Measurements from ENCODE around the gene TSG101.

TSG101 gene, protein sequence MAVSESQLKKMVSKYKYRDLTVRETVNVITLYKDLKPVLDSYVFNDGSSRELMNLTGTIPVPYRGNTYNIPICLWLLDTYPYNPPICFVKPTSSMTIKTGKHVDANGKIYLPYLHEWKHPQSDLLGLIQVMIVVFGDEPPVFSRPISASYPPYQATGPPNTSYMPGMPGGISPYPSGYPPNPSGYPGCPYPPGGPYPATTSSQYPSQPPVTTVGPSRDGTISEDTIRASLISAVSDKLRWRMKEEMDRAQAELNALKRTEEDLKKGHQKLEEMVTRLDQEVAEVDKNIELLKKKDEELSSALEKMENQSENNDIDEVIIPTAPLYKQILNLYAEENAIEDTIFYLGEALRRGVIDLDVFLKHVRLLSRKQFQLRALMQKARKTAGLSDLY

DNA sequence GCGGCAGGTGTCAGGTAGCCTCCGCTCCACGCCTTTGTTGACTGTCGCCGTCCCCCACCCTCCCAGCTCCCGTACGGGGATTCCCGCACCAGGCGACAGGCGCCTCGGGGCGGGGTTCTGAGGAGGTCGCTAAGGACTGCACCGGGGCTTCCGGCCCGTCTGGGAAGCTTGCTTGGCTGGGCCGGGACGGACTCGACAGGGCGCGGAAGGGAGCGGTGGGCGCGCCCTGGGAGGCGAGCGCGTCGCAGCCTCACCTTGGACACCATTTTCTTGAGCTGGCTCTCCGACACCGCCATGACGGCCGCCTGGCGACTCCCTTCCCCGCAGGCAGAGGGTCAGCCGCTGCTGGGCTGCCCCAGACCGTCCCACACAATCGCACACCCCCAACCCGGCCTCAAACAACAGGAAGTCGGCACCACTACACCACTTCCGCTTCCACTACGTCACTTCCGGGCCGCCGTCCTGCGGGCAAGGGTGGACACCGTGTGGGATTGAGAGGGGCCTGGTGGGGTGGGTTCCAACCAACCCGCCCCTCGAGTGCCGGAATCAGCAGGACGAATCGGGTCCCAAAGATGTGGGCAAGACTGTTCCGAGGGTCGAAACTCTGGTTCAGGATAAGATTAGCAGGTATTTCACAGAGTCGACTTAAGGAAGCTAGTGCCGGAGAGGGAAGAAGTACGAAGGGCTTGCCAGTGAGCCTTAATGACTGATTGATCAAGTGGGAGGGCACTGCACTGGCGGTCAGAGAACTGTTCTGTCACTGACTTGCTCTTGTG is at the start of gene TSG101:
TSS of gene TSG101 (minus strand) at position 422 of the 776 bp plus-strand sequence. CDS start at position 296, 126 bp downstream.
- in situ Hi-C loops (cut with MboI; ENCODE audit: low sequenced_read_pairs), result no loop called here

DNA sequence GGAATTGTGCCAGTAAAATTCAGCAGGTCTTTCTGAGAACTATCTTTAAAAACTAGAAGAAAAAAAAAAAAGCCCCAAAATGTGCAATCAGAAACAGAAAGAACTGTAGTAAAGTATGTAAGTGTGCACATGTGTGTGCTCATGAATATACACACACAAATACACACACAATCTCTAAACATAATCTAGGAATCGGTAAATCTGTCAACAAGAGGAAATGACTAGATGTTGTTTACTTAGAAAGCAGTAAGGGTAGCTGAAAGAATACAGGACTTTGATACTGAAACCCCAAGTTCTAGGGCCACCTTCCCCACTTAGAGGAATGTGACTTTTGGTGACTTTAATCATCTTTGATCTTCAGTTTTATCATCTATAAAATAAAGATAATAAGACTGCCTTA is 48.6 kb upstream of the TSG101 start:
- in situ Hi-C loops (cut with MboI; ENCODE audit: low sequenced_read_pairs), result no loop called here

DNA sequence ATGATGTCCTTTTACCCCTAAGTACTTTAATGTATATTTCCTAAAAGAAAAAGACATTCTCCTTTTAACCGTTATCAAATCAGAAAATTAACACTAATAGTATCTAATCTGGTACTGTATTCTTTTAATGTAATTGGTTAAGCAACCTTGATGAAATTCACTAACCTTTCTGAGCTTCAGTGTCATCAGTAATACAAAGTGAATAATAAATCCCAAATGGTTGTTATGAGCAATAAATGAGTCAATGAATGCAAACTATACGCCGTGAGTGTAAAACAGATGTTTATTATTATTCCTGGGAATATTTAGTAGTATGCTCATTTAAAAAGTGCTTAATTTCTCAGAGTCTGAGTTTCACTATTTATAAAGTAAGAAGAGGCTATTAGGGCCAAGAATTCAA is 40.3 kb upstream of the TSG101 start:
- in situ Hi-C loops (cut with MboI; ENCODE audit: low sequenced_read_pairs), result no loop called here

DNA sequence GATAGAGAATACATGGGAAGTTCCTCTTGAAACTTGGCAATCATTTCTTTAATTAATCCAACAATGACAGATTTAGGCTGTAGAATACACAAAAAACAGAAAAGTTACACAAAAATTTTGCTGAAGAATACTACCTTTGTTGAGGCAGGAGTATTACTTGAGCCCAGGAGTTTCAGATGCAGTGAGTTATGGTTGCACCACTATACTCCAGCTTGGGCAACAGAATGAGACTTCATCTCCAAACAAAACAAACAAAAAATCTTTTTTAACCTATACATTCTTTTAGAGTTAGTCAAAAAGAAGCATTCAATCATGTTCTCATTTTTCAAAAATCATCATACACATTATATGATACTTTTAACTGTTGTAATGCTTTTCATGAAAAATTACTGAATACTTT is 39.7 kb upstream of the TSG101 start:
- in situ Hi-C loops (cut with MboI; ENCODE audit: low sequenced_read_pairs), result no loop called here

DNA sequence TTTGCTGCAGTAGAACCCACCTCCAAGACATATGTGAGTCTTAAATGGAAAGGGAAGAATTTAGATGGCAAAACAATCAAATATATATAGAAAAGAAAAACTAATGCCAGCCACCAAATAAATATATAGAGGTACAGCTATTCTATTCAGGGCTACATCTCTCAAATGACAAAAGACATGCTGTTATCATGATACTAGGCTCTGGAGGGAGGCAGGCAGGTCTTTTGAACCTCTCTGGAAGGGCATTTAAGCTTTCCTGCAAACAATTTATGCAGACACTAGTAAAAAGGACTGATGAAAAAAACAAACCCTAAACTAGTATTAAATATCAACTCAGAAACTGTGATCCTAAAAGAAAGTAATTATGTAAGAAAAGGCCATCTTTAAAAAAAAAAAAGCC is 37.4 kb upstream of the TSG101 start:
- in situ Hi-C loops (cut with MboI; ENCODE audit: low sequenced_read_pairs), result no loop called here

DNA sequence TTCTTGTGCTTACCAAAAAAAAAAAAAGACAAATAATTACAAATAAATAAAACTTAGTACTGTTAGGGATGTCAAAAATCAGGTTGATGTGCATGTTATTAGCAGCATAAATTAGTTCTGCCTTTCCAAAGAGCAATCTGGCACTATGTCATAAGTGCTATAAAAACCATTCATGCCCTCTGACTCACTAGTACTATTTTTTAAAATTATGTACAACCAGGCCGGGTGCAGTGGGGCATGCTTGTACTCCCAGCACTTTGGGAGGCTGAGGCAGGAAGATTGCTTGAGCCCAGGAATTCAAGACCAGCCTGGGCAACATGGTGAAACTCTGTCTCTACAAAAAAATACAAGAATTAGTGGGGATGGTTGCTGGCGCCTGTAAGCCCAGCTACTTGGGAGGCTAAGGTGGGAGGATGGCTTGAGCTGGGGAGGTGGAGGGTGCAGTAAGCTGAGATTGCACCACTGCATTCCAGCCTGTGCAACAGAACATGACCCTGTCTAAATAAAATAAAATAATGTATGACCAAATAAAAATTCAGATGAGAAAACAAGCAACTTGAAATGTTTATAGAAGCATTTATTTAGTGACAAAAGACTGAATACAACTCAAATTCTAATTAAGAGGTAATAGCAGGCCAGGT is 36.5 kb upstream of the TSG101 start:
- in situ Hi-C loops (cut with MboI; ENCODE audit: low sequenced_read_pairs), result no loop called here

DNA sequence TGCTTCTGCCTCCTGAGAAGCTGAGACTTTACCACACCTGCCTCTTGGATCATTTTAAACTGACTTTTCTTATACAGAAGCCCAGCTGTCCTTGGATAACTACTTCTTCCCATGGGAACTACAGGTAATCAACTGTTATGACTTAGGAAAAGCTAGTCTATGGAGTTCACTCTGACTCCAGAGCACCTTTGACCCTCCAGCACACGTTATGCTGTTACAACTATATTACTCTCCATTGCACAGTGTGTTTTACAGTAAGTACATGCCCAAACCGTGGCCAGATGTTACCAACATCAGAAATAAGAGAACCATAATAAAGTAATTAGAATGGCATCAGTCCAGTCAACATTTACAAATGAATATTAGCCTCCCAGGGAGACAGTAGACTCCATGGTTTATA is 21.3 kb upstream of the TSG101 start:
- in situ Hi-C loops (cut with MboI; ENCODE audit: low sequenced_read_pairs), result no loop called here

DNA sequence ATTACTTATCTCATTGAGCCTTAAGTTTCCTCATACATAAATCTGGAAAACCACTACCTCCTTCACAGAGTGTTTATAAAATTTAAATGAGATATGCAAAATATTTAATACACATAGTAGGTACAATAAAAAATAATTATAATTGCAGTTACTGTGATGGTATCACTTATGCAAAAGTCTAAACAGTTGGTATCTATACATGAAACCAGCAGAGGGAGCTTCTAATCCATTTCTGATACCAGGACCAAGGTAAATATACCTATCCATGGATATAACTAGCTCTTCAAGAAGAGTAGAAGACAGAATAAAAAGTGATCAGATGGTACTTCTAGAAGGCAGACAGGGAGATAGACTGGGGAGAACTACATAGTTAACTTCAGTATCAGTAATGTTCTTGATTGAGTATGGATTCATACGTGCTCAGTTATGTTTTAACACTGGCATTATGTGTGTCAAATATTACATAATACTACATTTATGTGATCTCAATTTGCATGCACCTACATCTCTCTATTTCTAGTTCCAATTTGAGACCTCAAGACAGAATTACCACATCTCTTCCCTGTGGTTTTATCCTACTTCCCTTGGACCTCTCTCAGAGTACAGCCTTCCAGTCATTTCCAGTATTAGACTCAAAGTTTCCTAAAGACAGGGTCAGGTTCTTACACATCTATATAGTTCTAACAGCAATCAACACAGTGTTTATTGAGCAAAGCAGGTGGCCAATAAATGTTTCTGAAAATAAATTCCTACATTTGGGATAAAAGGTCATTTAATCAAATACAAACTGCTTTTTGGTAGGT is 13.7 kb upstream of the TSG101 start:
- in situ Hi-C loops (cut with MboI; ENCODE audit: low sequenced_read_pairs), result no loop called here

DNA sequence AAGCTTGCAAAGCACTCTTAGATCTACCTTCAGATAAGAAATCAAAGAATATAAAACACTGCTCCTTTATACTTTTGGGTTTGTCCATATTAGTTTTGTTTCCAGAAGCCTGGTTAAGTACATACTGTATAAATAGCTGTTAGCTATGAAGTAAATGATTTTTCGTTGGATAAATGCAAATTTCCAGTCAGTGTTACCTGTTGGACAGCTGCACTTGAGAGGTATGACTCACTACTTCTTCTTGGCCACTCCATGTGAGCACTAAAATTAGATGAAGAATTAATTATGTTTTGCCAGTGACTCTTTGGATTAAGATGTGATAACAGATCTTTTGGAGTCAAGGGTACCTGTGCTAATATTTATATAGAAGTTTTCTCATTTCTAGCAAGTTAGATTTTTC is 9.5 kb upstream of the TSG101 start:
- in situ Hi-C loops (cut with MboI; ENCODE audit: low sequenced_read_pairs), result no loop called here

DNA sequence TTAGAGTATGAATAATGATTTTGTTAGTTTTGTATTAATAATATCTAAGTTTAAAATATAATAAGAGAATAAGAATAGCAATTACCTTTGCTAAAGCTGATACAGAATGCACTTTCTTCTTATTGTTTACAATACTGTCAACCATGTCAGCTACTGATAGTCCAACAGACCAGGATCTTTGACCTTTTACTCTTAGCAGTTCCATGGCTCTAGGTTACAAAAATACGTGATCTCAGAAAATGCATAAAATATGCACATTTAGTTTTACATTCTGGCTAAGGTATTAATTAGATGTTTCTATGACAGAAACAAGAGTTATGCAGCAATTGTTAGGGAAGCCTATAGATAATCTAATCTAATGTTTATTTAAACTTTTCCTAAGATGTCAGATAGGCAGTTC is 7.5 kb upstream of the TSG101 start:
- in situ Hi-C loops (cut with MboI; ENCODE audit: low sequenced_read_pairs), result no loop called here

DNA sequence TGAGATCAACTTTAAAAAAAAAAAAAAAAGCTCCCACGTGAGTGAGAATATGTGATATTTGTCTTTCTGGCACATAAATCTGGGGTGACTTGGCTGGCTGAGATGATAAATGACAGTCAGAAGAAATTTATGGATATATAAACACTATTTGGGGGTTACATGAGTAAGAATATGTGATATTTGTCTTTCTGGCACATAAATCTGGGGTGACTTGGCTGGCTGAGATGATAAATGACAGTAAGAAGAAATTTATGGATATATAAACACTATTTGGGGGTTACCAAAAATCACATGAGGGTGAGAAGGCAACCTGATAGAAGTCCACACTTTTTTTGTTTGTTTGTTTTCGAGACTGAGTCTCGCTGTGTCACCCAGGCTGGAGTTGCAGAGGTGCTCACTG is 6.6 kb upstream of the TSG101 start:
- in situ Hi-C loops (cut with MboI; ENCODE audit: low sequenced_read_pairs), result no loop called here

DNA sequence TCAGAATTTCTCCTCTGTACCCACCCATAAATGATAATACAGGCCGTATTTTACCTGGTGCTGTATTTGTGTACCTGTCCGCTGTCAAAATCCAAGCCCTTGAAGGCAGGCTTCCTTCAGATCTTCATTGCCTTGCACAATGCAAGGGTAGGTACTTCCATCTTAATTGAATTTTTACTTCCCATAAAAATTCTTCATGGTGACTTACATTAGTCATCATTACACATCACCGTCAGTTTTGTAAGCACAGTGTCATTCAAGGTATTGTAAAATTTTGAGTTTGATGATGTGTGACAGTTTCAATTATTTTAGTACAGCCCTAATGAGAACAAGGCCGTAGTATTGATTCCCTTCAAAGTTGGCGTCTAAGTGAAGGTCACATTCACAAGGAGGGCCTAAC is 770 bp upstream of the TSG101 start:
- in situ Hi-C loops (cut with MboI; ENCODE audit: low sequenced_read_pairs), result no loop called here

DNA sequence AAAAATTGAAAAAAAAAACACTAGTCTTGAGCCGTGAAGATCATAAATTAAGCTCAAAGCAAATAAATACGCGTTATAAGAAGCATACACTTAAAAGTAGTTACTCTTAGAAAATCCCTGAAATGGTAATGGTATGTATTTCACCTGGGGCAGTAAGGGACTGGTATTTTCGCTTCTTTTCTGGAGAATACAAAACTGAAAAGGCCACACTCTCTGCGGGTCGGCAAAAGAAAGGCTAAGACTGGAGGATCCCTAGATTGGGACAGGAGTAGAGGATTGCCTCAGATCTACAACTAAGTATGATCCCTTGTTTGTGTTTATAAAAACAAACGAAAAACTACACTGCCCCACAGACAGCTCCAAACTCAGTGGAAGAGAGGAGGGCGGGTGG is 617 bp downstream of the TSG101 start:
- in situ Hi-C loops (cut with MboI; ENCODE audit: low sequenced_read_pairs), result no loop called here

DNA sequence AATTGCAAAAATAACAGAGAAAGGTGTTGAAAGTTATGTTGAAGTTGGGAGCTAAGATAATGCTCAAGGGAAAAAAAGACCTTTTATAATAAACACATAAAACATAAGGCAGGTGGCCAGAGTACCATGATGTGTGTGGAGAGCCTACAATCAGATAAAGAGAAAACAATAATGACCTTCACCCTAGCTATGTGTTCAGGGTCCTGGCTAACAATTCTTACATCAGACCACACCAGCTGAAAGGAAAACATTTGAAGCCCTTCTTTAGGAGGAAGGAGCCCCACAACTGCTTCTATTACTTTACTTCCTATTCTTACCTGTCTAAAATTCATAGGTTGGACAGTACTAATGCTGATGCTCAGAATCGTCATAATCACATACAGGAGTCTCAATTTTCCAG is 2.5 kb downstream of the TSG101 start:
- in situ Hi-C loops (cut with MboI; ENCODE audit: low sequenced_read_pairs), result no loop called here

DNA sequence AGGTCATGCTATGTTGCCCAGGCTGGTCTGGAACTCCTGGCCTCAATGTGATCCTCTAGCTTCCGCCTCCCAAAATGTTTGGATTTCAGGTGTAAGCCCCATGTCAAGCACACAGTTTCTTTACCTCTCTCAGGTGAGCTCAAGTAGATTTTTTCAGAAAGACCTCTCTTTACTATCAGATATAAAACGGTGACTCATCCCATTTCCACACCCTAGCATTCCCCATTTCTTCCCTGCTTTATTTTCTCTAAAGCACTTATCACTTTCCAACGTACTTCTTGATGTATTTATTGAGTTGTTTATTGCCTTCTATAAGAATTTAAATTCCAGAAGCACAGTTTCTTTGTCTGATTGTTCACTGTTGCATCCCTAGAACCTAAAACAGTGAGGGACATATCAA is 3.7 kb downstream of the TSG101 start:
- in situ Hi-C loops (cut with MboI; ENCODE audit: low sequenced_read_pairs), result no loop called here

DNA sequence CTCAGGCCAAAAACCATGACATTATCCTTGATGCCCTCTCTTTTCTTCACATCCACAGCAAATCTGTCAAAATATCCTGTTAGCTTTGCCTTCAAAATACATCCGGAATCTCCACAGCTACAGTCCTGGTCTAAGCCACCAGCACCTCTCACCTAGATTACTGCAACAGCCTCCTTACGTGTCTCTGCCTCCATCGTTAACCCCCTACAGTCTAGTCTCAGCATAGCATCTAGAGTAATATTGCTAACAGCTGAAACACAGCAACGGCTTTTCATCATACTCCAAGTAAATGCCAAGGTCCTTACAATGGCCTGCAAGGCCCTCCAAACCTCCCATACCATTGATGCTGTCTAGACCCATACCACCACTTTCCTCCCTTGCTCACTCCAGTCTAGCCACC is 4.4 kb downstream of the TSG101 start:
- in situ Hi-C loops (cut with MboI; ENCODE audit: low sequenced_read_pairs), result no loop called here

DNA sequence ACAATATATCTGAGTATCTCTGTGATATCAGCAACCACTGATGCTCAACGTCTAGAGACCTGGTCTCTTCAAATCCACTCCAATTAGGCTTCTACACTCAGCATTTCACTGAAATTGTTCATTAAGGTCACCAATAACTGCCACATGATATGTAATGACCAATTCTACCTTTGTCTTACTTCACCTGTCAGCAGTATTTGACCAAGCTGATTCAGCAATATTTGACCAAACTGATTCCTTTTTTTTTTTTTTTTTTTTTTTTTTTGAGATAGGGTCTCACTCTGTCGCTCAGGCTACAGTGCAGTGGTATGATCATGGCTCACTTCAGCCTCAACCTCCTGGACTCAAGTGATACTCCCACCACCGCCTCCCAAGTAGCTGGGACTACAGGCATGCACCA is 5.6 kb downstream of the TSG101 start:
- in situ Hi-C loops (cut with MboI; ENCODE audit: low sequenced_read_pairs), result no loop called here

DNA sequence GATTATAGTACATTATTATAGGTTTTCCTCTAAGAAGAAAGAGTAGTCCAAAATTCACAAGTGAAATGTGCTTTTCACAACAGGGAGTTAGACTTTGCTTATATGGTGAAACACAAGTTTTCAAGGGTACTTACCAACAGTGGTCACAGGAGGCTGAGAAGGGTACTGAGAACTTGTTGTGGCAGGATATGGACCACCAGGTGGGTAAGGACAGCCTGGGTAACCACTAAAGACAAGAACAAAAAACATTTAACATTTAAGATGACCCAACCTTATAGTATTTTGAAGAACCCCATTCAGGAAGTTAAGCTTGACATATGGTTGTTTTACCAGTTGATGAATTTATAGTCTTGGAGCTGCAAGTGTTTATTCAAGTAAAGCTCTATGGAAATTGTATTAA is 24.4 kb downstream of the TSG101 start:
- in situ Hi-C loops (cut with MboI; ENCODE audit: low sequenced_read_pairs), result no loop called here

DNA sequence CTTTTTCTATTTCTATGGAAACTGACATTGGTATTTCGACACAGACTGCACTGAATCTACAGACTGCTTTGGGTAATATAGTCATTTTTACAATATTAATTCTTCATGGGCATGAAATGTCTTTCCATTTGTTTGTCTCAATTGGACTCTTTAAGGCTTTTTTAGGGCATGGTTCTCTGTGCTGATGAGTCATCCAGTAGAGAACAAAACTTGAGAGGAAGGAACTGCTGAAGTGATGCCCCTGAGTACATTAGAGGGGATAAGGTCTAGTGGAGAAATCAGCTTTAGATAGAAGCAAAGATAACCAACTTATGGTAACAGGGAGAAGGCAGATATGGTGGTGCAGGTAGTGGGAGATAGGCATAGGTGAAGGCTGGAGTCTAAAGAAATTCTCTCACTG is 25.1 kb downstream of the TSG101 start:
- in situ Hi-C loops (cut with MboI; ENCODE audit: low sequenced_read_pairs), result no loop called here

DNA sequence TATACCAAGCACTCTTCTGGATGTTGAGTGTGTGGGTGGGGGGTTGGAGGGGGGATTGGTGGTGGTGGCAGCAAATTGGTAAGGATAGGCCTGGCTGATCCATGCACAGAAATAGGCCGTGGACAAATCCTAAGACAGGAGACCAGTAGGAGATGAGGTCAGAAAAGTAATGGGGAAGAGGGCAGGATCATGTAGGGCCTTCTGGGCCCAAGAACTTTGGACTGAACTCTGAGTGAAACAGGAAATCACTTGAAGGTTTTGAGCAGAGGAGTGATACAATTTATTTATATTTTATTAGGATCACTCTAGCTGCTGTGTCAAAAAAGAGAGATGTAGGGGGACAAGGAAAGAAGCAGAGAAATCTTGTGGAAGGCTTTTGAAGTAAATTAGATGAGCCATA is 28.7 kb downstream of the TSG101 start:
- in situ Hi-C loops (cut with MboI; ENCODE audit: low sequenced_read_pairs), result no loop called here

DNA sequence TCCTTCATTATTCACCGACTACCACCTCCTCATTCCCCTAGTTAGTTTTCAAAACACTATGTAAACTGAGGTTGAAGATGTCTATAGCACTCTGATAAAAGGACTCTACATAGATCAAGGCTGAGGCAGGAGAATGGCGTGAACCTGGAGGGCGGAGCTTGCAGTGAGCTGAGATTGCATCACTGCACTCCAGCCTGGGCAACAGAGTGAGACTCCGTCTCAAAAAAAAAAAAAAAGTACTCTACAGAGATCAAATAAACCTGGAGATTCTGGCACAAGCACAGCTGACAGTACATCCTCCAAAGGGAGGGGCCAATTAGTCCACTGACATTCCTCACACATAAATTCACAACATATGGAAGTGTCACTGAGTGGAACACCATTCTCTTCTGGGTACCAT is 31.0 kb downstream of the TSG101 start:
- in situ Hi-C loops (cut with MboI; ENCODE audit: low sequenced_read_pairs), result no loop called here
